NCI-H748 treated with DMSO at 0.1 percent for 48 hours (cell line): Measurements from ENCODE around the gene OR14A16.

Source experiments
- DNase-seq: peaks from one replicate; lab custom pipeline; 2025; lab: John Stamatoyannopoulos, UW

Gene OR14A16

GRCh38 chr1:247824023-247824422, at the start of gene OR14A16:
Gene OR14A16 (minus strand): TSS chr1:247824119. CDS start chr1:247815729, 8,390 bp downstream.
- peak; percentile 0 for DNase-seq

- no peak for DNase-seq
Observed at GRCh38 chr1:247865416-247865815, 41.5 kb upstream of the OR14A16 start.

- no peak for DNase-seq
Observed at GRCh38 chr1:247864644-247865043, 40.7 kb upstream of the OR14A16 start.

- no peak for DNase-seq
Observed at GRCh38 chr1:247862756-247863155, 38.8 kb upstream of the OR14A16 start.

GRCh38 chr1:247857985-247858619, 34.2 kb upstream of the OR14A16 start:
- DNase-seq: no peak

- peak; percentile 18 for DNase-seq
Observed at GRCh38 chr1:247857069-247857984, 33.4 kb upstream of the OR14A16 start, which contains the start of gene TRIM58. Gene TRIM58 (plus strand): TSS chr1:247857187. CDS start chr1:247857247, 60 bp downstream.

GRCh38 chr1:247855911-247856310, 32.0 kb upstream of the OR14A16 start:
- no peak for DNase-seq

GRCh38 chr1:247854899-247855545, 31.1 kb upstream of the OR14A16 start:
- no peak for DNase-seq

- DNase-seq: no peak
Observed at GRCh38 chr1:247849616-247850015, 25.7 kb upstream of the OR14A16 start.

- DNase-seq: no peak
Observed at GRCh38 chr1:247848346-247848745, 24.4 kb upstream of the OR14A16 start.

GRCh38 chr1:247845693-247846017, 21.7 kb upstream of the OR14A16 start:
- DNase-seq: no peak

- DNase-seq: no peak
Observed at GRCh38 chr1:247845011-247845692, 21.2 kb upstream of the OR14A16 start.

- DNase-seq: no peak
Observed at GRCh38 chr1:247843411-247843810, 19.5 kb upstream of the OR14A16 start.

- DNase-seq: no peak
Observed at GRCh38 chr1:247841796-247842195, 17.9 kb upstream of the OR14A16 start, which contains the start of gene OR11L1. Gene OR11L1 (minus strand): TSS chr1:247841896. CDS start chr1:247841896, 0 bp downstream.

- DNase-seq: no peak
Observed at GRCh38 chr1:247840818-247841217, 16.9 kb upstream of the OR14A16 start.

- no peak for DNase-seq
Observed at GRCh38 chr1:247833601-247834000, 9.7 kb upstream of the OR14A16 start.

- DNase-seq: no peak
Observed at GRCh38 chr1:247829656-247830055, 5.7 kb upstream of the OR14A16 start.

- DNase-seq: no peak
Observed at GRCh38 chr1:247825362-247825761, 1.4 kb upstream of the OR14A16 start.

- DNase-seq: no peak
Observed at GRCh38 chr1:247822060-247822459, 1.9 kb downstream of the OR14A16 start.

GRCh38 chr1:247812637-247813036, 11.3 kb downstream of the OR14A16 start:
- DNase-seq: no peak

- no peak for DNase-seq
Observed at GRCh38 chr1:247797518-247797917, 26.4 kb downstream of the OR14A16 start.

- DNase-seq: no peak
Observed at GRCh38 chr1:247769603-247770002, 54.3 kb downstream of the OR14A16 start.
